ENCODE data around the gene CERKL.
A peak's percentile ranks its signal among the peaks of the same experiment; 100 is the strongest.

The CERKL gene

GRCh38 chr2:181623159-181623558 is 33.7 kb downstream of the CERKL start:
- DNase-seq: no peak

DNA sequence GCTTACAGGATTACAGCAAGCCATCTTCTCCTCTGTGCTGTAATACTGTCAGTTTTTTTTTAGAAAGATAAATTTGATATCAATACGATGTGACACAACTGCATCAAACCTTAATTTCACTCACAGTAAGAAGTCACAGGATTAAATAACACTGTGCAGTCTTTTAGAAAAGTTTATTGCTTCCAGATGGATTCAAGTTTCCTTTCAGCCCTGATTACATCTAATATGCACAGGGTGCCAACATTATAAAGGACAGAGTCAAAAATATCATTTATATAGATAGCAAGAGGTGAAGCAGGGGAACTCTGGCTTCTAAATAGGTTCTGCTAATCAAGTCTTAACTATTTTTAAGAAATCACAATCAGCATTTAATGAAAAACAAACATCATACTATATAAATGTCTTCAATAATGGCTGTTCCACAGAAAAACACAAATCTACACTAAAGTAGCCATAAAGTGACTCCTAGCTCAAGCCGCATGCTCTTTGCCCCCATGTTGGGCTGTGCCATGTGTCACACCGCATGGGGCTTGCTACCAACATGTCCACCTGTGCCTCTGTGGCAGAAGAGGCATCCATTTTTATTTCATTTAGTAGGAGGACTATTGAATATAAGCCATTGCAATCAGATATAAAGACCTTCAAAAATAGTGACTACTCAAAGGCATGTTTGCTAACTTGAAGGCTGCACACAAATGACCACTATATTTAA is 35.0 kb downstream of the CERKL start:
- no peak for DNase-seq

GRCh38 chr2:181619516-181619915 is 37.4 kb downstream of the CERKL start:
- no peak for DNase-seq

DNA sequence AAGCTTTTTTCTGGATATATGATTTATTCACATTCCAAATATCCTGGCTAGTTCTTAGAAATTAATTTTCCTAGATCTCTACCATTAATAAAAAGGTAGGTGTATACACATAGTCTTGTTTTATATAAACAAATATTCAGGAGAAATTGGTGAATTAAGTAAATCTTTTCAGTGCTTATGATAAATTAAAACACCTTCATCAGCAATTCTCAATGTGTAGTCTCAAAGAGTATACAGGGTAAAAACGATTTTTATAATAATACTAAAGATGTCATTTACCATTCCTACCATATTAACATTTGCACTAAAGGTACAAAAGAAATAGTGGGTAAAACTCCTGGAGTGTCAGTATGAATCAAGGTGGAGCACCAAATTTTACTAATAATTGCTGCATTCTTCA is 40.2 kb downstream of the CERKL start:
- DNase-seq: no peak

DNA sequence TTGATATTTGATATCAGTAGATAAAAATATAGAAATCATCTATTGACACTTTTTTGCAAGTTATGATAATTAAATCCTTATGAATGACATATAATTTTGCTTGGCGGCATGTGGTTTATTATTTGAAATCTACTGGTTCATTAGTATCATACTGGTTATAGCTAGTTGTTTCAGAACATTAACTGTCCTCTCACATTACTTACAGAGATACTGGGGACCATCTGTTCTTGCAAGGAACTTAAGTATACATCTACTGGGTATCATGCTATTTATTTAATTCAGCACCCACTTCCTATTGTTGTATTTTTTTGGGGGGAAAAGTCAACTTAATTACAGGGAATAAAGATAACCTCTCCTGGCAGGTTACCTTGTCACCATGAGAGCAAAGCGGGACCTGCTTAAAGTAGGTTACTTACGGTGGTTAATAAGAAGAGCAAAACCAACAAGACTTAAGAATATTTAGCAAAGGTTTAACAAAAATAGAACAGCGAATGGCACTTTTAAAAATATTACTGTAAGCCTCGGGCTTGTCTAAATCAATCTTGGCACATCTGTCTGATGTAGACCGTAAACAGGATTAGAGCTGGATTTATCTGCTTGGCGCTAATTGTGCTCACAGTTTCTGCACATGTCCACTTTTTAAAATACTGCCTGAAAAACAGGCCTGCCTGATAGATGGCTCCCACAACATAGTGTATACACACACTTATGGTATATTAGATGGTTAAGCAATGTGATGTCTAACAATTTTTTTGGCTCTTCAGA is 41.8 kb downstream of the CERKL start:
- no peak for DNase-seq

GRCh38 chr2:181613241-181613640 is 43.7 kb downstream of the CERKL start:
- no peak for DNase-seq

- DNase-seq: peak in 1 of 4 experiments; percentile 4
Observed at GRCh38 chr2:181607629-181608590, 49.0 kb downstream of the CERKL start.

DNA sequence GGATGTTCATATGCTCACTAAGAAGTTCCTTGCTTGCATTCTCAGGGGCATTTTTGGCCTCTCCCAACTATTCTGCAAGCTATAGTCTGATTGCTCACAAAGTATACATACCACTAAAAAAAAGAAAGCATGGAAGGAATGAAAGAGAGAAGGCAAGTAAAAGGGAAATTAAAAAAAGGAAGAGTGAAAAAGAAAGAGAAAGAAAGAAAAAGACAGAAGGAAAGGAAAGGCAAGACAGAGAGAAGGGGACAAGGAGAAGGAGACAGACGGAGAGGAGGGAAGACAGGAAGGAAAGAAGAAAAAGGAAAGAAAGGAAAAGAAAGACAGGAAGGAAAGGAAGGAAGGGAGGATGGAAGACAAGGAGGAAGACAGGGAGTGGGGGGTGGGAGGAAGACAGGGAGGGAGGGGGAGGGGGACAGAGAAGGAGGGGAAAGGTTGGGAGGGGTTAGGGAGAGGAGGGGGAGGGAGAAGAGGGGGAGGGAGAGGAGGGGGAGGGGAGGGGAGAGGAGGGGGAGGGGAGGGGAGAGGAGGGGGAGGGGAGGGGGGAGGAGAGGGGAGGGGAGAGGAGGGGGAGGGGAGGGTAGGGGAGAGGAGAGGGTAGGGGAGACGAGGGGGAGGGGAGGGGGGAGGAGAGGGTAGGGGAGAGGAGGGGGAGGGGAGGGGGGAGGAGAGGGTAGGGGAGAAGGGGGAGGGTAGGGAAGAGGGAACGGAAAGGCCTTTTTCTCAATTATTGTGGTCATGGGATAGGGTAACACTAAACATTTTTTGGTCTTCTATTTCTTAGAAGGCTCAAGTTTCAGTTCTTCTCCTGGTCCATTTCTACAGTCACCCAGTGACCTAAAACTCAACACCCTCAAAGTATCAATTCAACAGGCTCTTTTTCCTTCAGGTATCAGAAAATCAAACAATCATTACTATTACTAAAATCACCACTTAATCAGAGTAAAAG is 50.7 kb downstream of the CERKL start:
- DNase-seq: no peak

- DNase-seq: no peak
Observed at GRCh38 chr2:181602017-181602416, 54.9 kb downstream of the CERKL start.

- no peak for DNase-seq
Observed at GRCh38 chr2:181596556-181596955, 60.3 kb downstream of the CERKL start.

- DNase-seq: no peak
Observed at GRCh38 chr2:181594322-181594721, 62.6 kb downstream of the CERKL start.

GRCh38 chr2:181589779-181590178 is 67.1 kb downstream of the CERKL start:
- DNase-seq: no peak

- no peak for DNase-seq
Observed at GRCh38 chr2:181588546-181588945, 68.4 kb downstream of the CERKL start.

DNA sequence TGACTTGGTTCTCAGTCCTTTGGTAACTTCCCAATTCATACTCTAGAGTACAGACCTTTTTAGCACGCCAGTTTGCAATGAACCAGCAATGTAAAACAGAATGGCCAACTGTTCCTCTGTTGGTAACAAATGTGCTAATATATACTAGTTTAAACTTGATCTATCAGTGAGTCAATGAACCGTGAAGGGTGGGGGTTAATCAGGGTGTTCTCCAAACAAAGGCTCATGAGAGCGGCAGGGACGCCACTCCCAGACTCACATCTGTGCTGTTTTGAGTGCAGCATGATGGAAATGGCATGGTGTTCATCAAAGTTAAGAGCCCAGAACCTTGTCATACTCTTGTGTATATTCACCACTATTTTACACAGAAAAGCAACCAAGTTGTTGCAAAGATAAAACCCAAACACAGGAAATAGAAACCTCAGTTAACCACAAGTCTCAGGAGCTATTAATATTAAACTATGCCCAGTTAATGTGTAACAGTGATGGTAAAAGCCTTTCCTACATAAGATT is 70.3 kb downstream of the CERKL start:
- DNase-seq: no peak

DNA sequence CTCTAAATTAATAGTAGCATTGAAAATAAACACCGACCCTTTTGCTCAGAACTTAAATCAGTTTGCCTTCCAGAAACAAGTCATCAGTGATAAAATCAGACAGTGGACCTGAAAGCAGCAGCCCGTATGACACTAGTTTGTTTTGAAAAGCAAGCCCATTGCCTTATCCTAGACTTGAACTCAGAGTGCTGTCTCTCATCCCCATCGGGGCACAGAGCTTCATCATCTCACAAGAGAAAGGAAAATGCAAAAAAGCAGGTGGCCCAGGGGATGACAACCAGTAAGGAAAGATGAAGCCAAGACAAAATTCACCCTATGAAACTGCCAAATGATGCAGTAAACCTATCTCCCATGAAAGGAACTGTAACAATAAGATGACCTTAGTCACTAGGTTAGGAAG is 71.2 kb downstream of the CERKL start:
- no peak for DNase-seq

DNA sequence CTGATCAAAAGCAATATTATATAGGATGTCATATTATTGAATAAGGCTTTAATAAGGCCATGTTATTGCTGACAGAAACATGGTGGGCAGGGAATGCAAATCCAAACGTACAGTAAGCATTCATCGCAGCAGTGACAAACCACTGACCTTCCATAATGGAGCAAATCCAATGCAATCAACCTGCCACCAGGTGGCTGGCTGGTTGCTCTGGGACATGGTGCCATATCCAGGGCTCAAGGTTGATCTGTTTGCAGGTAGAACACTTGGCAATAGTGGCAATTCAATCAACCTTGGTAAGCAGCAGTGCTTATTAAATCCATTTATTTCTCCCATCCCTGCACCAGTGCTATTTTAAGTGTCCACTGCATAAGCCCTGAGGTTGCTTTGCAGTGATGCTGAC is 75.4 kb downstream of the CERKL start:
- no peak for DNase-seq

DNA sequence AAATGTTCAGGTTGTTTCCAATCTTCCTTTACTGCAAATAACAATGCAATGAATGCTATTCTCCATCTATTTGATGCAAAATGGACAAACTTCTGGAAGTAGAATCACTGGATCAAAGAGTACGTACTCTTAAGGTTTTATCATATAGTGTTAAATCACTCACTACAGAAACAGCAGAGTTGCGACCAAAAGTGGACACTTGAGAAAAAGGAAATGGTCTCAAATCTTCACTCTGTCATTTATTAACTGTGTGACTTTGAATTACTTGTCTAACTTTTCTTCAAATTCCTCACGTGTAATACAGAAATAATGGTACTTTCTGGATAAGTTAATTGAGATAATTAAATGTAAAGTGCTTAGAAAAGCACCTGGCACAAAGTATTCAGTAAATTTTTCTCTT is 78.1 kb downstream of the CERKL start:
- no peak for DNase-seq

GRCh38 chr2:181576431-181576830 is 80.5 kb downstream of the CERKL start:
- no peak for DNase-seq

- DNase-seq: no peak
Observed at GRCh38 chr2:181575650-181576025, 81.3 kb downstream of the CERKL start.

- no peak for DNase-seq
Observed at GRCh38 chr2:181575024-181575649, 81.8 kb downstream of the CERKL start.

- DNase-seq: no peak
Observed at GRCh38 chr2:181574321-181574720, 82.6 kb downstream of the CERKL start.
